PFSK-1 (cell line): ENCODE measurements around the gene TMEM121B.

Experiments
- FOXP2 ChIP-seq: optimal IDR thresholded peaks from 2 replicates; pipeline ENCODE3; 2011; ENCODE audit warnings: borderline replicate concordance, control low read depth, inconsistent platforms; ENCODE audit not compliant: insufficient read depth; ENCODE audit errors: extremely low read length, extremely low read depth
- POLR2AphosphoS5 ChIP-seq: IDR thresholded peaks from 2 replicates; pipeline ENCODE4 v1.6.1; 2012; ENCODE audit warnings: low read depth, mild to moderate bottlenecking, control low read depth, low read length, moderate library complexity
- REST ChIP-seq, 2 experiments: IDR thresholded peaks; 2 replicates each; pipeline versions ENCODE4 v1.6.1 to v1.8.0; 2011 to 2012; ENCODE audit warnings: low read depth in 2 of 2, low read length in 2 of 2, control low read depth in 1 of 2, inconsistent platforms in 1 of 2, mild to moderate bottlenecking in 1 of 2, moderate library complexity in 1 of 2; ENCODE audit not compliant: insufficient read depth in 1 of 2
- SIN3A ChIP-seq: IDR thresholded peaks from 2 replicates; pipeline ENCODE4 v1.6.1; 2012; ENCODE audit warnings: mild to moderate bottlenecking, low read length, moderate library complexity, borderline replicate concordance; ENCODE audit not compliant: insufficient read depth
- TAF1 ChIP-seq: IDR thresholded peaks from 2 replicates; pipeline ENCODE4 v1.6.1; 2012; ENCODE audit warnings: low read length, control low read depth, borderline replicate concordance; ENCODE audit not compliant: insufficient read depth

Gene TMEM121B

GRCh38 chr22:17107547-17107810 lies 13.7 kb downstream of the TMEM121B start:
- TF ChIP-seq POLR2AphosphoS5: no peak
- no peak for TF ChIP-seq TAF1
- no peak for TF ChIP-seq SIN3A
- no peak for TF ChIP-seq REST (IDR thresholded peaks at IDR 0.05; ENCODE audit: insufficient read depth in 1 of 2, low read depth in 2 of 2, low read length in 2 of 2)
- TF ChIP-seq FOXP2: no peak

DNA sequence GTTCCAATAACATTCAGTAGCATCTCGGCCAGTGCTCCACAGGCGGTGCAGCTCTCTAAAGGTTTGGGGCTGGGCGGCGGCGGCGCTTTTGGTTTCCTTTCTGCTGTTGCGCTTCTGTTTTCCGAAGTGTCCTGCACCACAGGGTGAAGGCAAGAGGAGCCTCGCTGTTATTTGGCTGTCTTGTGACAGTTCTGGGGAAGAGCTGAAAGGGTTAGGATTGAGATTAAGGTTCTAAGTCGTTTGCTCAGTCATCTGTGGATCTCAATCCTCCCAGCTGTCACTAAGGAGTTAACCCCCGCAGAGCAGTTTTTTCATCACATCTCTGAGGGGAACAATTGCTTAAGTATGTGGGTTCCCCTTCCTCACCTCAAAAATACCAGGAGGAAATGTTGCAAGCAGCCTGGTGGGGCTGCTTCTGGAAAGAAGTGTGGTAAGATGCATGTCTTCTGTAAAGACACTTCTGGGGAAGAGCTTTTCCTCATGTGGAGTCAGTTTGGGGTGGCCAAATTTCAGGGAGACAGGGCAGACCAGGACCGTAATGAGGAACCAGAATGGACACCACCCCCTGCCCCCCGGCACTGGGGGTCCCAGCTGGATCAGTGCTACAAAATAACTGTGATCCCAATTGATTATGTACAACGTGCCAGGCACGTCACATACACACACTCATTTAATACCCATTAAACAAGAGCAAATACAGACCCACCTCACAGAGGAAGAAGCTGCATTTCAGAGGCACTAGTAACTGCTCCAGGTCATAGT lies 14.2 kb downstream of the TMEM121B start:
- TF ChIP-seq TAF1 (no peak), REST (IDR thresholded peaks at IDR 0.05; ENCODE audit: insufficient read depth in 1 of 2, low read depth in 2 of 2, low read length in 2 of 2) (no peak), FOXP2 (no peak), POLR2AphosphoS5 (no peak)

- no peak for TF ChIP-seq FOXP2
- TF ChIP-seq REST (IDR thresholded peaks at IDR 0.05; ENCODE audit: insufficient read depth in 1 of 2, low read depth in 2 of 2, low read length in 2 of 2): no peak
These were observed 14.9 kb downstream of the TMEM121B start for GRCh38 chr22:17106161-17106784.

DNA sequence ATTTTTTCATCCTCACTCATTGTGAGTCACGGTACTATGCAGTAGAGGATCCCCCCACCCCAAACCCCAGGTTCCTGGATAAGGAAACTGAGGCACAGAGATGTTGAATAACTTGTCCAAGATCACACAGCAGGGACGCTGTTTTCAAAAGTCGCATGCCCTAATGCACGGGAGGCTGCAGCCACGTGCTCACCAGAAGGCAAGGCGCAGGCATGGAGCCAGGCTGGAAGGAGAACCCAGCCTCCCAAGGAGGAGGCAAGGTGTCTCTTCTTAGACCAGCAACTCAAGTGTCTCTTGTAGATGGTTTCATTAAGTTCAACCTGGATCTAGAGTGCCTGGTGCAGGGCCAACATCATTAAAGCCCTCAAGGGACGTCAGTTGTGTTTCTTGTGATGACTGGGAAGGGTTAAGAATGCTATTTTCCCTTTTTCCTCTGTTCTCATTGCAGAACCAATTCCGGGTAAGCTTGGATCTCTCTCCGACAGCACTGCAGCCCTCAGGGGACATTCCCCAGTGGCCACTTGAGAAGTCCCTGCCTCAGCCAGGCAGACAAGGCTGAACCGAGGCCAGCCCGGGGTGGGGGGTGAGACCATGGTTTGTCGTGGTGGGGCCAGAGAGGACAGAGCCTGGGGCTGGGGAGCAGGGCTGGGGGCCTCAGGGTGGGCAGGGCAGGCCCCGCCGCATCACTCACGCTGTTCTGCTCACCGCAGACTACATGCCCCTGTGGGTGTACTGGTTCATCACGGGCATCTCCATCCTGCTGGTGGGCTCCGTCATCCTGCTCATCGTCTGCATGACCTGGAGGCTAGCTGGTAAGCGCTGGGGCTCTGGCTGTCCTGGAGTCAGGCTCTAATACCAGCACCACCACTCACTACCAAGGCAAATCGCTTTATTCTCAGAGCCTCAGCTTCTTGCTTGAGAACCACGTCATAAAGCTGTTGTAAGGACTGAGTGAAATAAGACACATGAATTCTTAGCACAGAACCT lies 15.7 kb downstream of the TMEM121B start:
- no peak for TF ChIP-seq REST (IDR thresholded peaks at IDR 0.05; ENCODE audit: insufficient read depth in 1 of 2, low read depth in 2 of 2, low read length in 2 of 2)
- TF ChIP-seq TAF1: no peak
- no peak for TF ChIP-seq SIN3A
- no peak for TF ChIP-seq POLR2AphosphoS5
- TF ChIP-seq FOXP2: no peak
